ENCODE data around the gene SCN2B.
A peak's percentile ranks its signal among the peaks of the same experiment; 100 is the strongest.
"Not testable (repeated sequence)": the region's sequence is repeated elsewhere in the genome, so short reads cannot be mapped to it uniquely, and the experiment has no call there.

The SCN2B gene

DNA sequence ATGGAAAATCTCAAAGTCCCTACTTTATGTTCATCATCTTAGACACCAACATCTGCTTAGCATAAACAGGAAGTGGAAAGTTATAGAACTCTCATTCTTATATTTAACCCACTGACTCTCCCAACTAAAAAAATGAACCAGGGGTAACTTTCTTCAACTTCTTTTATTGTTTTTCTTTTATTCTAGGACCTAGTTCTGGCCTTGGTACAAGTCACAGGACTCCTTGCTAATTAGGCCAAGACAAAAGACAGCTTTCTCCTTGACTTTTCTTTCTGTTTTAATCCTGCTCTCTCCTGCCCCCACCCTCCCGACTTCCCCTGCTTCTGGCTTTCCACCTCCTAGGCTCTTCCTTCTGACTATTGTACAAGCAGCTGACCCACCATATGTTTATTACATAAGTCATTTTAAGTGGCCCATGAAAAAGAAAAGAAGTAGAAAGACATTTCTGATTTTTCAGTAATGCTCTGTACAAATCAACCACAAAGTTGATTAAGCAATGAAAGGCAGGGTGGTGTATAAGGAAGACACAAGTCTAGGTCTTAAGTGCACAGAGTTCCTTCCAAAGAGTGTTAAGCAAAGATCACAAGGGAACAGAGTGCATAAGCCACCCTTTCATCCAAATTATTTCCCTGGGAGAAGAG is 30.1 kb upstream of the SCN2B start:
- no peak for DNase-seq (ENCODE audit: low read depth)

DNA sequence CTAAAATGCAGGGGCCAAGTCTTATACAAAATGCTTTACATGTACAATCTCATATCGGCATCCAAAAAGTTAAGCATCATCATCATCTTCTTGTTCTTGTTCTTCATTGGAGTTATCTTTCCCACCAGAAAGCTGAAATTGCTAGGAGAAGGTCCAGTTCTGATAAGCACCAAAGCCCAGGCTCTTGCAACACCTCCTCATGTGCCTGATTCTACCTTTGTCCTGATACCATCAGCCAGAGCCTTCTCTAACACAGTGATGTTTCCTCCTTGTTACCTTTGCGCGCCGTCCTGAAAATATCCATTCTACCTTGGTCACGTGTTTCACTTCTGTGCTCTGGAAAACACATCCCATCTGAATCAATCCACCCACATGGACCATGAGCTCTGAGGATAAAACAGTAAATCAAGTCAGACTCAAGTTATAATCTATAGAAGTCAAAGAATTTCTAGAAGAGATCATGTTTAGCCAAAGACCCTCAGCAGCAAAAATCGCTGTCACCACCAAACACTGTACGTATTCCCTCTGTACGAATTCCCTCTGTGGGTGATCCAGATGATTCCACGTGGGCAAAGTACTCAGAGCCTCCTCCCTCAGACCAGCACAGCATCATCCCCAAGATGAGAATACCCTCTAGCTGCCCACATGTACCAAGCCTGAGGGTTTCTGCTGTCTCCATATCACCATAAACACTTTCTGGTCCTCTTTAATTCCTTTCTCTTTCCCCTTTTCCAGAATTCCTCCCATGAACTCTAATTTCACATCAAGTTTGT is 29.4 kb upstream of the SCN2B start:
- DNase-seq (ENCODE audit: low read depth) = no peak

DNA sequence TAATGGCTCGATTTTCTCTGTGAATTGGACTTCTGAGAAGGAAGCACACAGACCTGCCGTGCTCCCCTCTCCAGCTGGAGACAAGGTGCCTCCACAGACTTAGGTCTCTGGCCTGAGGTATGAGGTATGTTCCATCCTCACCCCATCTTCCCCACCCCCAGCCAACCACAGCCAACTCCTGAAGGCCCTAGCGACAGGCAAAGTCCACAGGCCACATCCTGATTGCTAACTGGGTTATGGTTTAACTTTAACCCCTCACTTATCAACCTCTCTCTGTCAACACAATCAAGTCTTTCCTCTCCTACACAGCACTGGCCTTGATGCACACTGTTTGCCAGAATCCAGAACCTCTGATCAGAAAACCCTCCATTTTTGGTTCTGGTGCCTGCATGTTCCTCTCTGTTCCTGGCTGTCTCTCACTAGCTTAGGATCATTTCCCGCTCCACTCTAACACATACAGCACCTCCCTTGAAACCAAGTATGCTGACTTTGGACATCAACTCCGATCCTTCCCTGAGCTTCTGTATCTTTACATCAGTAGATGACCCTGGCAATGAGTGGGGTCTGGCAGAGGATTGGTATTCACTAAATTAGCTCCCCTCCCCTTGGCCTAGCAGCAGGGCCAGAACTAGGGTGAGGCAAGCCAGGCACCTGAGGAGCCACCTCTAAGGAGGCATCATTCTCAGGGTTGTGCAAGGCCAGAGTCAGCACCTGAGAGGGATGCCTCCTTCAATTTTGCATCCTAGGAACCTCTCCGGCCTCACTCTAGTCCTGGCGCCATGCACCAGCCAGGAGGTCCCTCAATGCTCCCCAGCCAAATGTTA is 26.4 kb upstream of the SCN2B start:
- DNase-seq (ENCODE audit: low read depth) = peak; percentile 37

DNA sequence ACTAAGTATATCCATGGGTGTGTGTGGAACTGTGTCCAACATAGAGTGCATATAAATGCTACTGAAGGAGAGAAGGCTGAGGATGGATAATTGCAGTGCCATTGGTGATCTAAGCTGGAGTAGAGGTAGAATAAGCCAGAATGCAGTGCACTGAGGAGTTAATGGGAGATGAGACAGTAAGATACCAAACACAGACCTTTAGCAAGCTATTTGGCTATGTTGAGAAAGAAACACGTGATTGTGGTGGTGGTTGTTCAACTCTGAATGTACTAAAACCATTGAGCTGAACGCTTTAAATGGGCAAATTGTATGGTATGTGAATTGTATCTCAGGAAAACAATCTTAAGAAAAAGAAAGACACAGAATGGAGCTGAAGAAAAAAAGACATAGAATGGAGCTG is 25.5 kb upstream of the SCN2B start:
- DNase-seq (ENCODE audit: low read depth) = no peak

DNA sequence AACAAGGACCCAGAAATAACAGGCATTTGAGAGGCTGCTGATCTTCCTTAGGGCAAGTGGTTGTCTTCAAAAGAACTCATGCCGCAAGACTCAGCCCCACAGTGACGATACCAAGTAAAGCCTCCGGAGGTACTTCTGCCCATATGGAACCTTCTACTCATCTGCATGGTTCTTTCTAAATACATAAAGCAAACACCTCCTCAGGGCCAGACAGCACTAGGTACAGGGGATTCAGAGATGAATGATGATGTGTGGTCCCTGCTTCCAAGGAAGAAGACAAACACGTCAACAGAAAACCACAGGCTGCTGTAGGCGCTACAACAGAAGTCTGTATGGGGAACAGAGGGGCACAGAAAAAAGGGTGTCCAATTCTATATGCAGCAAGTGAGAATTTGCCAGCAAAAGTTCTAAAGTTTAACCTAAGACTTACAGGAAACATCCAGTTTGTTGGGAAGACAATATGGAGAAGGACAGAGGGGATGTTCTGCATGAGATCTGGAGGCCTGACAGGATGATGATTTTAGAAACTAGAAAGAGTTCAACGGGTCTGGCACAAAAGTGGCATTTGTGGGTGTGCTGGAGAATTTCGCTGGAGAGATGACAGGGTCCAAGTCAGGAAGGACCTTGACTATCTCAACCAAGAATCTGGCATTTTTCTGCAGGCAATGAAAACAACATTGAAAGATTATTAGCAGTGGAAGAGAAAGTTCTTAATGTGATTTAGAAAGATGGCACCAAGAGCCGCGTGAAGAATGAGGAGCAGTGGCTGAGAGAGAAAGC is 24.7 kb upstream of the SCN2B start:
- no peak for DNase-seq (ENCODE audit: low read depth)

DNA sequence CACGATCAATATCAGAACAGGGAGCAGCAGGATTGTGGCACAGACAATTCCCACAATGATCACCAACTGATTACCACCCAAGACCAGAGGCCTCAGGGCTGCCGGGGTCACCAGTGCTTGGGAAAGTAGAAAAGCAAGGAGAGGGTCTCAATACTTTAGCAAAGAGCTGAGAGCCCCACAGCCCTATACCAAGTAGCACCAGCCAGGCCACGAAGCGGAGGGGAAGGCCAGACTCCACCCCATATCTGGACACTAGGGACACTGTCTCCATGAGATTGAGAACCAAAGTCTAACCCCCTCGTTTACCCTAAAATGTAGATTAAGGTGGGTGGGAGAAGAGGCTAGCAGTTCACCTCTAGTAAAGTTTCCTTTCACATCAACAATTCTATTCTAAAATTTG is 24.1 kb upstream of the SCN2B start:
- DNase-seq (ENCODE audit: low read depth) = no peak

DNA sequence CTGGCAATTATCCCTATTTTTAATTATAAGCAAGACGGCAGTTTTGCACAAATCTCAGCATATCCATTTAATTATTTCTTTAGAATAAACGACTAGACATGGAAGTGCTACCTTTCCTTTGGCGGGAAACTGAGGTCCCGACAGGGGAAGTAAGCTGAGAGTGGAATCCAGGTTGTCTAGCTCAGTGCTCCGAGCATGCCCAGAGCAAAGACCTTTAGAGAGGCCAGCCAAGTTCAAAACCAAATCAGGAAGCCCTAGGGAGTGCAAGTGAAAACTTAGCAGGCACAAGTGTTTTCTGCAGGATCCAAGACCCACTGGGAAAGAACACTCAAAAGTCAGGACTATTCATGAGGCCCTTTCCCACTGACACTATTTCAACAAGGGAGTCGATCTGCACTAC is 22.7 kb upstream of the SCN2B start:
- DNase-seq (ENCODE audit: low read depth) = no peak

DNA sequence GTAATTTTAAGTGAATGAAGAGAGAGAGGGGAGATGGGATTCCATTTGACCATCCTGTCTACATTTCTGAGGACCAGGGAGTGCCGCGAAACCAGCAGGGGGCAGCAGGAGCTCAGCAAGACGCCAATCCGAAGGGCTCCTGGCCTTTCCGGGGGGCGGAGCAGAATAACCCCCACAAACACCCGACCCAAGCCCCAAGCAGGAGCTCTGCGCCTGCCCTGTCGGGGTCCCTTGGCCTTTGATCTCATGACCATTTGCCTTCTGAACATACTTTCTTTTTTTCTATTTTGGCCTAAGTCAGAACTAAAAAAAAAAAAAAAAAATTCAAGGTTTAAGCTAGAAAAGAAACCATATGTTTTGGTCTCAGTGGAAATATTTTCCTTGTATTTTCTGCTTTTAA is 21.9 kb upstream of the SCN2B start:
- peak; percentile 84 for DNase-seq (ENCODE audit: low read depth)

DNA sequence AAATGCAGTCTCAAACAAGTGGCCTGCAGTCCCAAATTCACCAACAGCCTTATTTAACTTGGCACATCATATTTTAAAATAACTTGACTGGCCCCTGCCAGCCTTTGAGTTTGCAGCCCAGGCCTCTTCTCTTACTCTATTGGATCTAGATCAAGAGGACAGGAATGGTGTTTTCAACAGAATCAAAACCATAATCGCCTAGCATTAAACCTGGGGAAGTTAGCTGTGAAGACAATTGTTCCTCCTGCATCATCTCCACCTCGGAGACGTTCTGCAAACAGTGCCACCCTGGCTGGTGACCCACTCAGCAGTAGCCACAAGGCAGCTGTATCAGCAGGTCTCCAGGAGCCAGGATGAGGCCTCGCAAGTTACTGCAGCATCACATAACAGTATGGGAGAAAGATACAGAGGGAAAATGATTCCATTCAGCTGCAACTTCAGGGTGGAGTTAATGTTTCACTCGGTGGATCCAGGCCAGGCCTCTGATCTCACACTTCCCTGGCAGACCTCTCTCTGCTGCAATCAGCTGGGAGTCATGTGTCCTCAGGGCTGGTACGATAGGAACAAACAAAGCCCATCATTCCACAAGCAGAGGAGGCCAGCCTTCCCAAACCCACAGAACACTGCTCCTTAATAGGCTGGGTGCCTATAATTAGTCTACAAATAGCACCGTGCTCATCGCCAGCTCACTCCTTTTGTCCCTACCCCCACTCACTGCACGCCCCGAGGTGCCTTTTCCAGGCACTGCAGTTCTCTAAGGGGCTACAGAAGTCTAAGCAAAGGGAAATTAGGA is 18.6 kb upstream of the SCN2B start:
- DNase-seq (ENCODE audit: low read depth) = no peak

DNA sequence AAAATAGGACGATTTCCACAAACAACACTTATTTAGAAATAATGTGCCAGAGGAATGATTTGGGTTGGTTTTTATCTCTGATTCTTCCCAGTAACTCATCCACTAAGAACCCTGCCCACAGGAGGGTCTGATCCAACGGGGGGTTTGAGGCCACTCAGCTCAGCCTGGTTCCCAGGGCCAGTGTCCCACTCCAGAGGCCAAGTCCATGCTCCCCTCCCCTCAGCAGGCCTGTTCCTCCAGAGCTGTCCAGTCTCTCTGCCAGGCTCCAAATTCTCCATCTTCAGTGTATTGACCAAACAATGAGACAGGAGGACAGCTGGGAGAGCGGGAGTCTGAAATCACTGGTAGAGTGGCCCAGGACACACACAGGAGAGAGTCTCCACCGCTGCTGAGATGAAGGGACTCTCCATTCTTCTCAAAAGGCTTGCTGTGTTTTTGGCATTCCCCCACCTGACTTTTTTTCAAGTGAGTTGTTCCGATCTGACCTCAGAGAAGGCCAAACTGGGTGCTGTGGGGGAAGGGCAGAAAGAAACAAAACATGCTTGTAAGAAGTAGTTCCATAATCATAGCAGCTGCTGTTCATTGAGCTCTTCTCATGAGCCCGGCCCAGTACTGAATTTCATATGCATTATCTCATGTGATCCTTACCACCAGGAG is 17.6 kb upstream of the SCN2B start:
- DNase-seq (ENCODE audit: low read depth) = no peak

DNA sequence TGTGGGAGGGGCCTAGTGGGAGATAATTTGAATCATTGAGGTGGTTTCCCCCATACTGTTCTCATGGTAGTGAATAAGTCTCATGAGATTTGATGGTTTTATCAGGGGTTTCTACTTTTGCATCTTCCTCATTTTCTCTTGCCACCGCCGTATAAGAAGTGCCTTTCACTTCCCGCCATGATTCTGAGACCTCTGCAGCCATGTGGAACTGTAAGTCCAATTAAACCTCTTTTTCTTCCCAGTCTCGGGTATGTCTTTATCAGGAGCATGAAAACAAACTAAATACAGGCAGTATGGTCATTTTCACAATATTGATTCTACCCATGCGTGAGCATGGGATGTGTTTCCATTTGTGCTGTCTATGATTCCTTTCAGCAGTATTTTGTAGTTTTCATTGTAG is 16.4 kb upstream of the SCN2B start:
- not testable (repeated sequence) for DNase-seq (ENCODE audit: low read depth)

DNA sequence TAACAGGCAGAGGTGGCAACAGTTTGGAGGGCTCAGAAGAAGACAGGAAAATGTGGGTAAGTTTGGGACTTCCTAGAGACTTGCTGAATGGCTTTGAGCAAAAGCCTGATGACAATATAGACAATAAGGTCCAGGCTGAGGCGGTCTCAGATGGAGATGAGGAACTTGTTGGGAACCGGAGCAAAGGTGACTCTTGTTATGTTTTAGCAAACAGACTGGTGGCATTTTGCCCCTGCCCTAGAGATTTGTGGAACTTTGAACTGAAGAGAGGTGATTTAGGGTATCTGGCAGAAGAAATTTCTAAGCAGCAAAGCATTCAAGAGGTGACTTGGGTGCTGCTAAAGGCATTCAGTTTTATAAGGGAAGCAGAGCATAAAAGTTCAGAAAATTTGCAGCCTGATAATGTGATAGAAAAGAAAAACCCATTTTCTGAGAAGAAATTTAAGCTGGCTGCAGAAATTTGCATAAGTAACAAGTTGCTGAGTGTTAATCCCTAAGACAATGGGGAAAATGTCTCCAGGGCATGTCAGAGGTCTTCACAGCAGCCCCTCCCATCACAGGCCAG is 14.6 kb upstream of the SCN2B start:
- not testable (repeated sequence) for DNase-seq (ENCODE audit: low read depth)

DNA sequence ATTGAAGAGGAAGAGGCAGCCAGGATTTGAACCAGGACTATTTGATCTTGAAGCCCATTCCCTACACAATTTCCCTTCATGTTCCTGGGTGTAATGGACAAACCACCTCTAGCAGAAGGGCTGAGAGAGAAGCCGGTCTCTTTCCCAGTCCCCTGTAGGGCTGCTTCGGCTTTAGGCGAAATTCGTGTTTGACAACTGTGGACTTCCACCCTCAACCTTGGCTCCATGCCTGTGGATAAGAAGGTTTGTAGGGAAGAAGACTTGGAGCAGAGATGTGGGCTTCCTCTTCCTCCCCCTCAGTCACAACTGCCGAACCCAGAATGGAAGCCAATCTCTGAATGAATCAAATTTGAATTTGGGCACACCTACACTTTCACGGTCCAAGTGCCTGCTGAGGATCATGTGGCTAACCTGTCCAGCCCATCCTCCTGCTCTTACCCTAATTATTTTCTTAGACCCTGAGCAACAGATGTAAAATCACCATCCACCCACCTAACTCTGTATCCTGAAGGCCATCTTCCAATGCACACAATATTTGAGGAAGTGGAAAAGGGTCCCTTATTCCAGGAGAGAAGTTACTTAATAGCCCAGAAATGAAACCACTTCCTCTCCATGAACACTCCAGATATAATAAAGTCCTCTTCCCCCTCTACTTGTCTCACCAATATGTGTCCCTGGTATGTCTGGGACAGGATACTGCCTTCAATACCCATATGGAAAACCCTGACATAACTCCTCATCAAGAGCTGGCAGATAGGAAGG is 10.1 kb upstream of the SCN2B start:
- no peak for DNase-seq (ENCODE audit: low read depth)

DNA sequence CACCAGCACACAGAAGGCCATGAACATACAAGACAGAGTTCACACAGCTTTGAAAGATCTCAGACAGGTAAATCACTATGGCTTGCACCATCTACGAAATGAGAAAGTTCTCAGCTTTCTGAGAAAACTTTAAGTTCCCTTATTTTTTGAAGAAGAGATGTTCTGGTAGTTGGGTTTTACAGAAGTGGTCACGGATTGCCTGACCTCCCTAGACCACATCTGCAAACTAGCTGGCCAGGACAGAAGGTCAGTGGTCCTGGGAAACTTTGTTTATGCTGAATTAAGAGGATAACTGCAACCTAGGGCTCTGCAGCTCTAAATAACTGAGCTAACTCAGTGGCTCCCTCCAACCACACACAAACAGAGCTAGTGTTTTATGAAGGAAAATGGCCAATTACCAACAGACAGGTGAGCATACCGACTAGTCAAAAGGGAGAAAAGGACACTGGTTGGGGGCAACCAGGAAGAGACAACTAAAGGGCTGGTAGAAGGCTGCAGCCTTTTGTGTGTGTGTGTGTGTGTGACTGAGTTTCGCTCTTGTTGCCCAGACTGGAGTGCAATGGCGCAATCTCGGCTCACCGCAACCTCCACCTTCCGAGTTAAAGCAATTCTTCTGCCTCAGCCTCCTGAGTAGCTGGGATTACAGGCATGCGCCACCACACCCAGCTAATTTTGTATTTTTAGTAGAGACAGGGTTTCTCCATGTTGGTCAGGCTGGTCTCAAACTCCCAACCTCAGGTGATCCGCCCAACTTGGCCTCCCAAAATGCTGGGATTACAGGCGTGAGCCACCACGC is 8.5 kb upstream of the SCN2B start:
- no peak for DNase-seq (ENCODE audit: low read depth)

DNA sequence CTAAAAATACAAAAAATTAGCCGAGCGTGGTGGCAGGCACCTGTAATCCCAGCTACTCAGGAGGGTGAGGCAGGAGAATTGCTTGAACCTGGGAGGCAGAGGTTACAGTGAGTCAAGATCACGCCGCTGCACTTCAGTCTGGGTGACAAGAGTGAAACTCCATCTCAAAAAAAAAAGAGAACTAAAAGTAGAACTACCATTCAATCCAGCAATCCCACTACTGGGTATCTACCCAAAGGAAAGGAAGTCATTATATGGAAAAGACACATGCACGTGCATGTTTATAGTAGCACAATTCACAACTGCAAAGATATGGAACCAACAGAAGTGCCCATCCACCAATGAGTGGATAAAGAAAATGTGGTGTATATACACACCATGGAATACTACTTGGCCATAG is 7.3 kb upstream of the SCN2B start:
- not testable (repeated sequence) for DNase-seq (ENCODE audit: low read depth)

DNA sequence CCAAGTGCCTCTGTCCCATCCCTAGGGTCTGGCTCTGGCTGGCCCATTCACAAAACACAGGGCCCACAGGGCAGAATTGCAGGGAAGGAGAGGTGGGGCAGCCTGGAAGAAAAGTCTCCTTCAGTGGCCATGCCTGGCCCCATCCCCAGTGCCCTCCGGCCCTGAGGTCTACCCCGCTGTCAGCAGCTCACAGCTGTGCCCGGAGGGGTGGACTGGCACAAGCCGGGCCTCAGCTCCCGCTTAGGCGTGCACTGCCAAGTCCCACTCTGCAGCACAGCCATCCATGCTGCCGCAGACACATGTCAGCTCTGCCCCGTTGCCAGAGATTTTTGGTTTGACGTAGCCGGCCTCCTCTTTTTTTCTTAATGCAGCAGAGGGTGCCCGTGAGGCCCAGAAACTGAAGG is 3.9 kb upstream of the SCN2B start:
- DNase-seq (ENCODE audit: low read depth) = no peak

DNA sequence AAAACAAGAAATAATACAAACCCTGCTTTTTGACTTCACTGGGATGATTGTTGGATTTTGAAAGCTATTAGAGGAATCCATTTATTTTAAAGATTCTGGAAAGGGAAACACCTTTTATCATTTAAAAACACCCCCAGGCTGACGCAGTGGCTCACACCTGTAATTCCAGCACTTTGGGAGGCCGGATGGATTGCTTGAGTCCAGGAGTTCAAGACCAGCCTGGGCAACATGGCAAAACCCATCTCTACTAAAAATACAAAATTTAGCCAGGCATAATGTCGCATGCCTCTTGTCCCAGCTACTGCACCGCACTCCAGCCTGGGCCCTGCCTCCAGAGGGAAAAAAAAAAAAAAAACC is 317 bp upstream of the SCN2B start:
- no peak for DNase-seq (ENCODE audit: low read depth)

DNA sequence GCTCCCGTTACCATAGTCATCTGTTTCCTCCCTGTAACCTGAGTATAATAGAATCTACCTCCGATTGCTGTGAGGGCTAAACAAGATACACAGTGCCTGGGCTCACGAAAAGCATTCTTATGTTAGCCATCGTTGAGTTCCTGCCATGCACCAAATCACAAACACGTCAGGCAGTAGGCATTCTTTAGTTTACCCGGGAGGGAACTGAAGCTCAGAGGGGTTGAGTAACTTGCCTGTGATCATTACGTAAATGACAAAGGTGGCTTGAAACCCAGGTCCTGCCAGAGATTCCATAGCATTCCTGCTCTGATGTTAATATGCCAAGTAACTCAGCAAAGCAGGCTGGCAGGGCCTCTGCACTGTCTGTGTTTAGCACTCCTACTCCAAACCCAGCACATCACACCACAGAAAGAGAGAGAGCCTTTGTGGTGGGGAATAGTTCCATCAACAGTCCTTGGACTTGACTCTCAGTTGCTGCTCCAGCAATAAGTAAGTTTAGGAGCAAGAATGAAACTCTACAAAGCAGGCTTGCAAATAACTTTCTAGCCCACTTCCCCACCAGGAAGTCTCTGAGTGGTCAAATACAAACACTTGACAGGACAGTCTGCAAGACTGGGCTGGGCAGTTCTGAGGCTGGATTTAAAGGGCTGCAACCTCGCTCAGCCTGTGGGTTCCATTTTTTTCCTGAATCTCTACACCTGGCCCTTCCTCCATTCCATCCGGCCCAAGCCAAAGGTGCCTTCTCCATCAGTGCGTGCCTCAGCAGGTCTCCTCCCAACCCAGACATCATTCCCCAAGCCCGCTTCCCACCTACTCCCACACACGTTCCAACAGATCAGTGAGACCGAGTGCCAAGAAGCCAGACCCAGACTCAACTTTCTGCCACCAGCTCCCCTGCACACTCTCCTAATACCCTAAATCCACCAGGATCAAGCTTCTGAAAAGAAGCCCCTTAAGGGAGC is 1.1 kb downstream of the SCN2B start:
- no peak for DNase-seq (ENCODE audit: low read depth)
